Naive thymus-derived CD8-positive, alpha-beta T cell (primary cell): Measurements from ENCODE around the gene TIFAB. TPM values are rescaled to one million over a fixed set of nuclear protein-coding genes. Genes with fewer than 3 reads are reported as not detected.

Experiments used
- ATAC-seq, 2 donors: fragments of 150-1000 bp; cut with Tn5 transposase in 1 of 2; sonication (Bioruptor Pico), chemical (Tn5 transposase) in 1 of 2; 1 replicate in 1 of 2; 2 replicates in 1 of 2; pipeline ENCODE4 v1.10.0; 2021; ENCODE audit warnings: mild to moderate bottlenecking in 2 of 2, moderate library complexity in 2 of 2
- POLR2A ChIA-PET: fragments of 350-600 bp; sonication (Branson Sonifier 250); formaldehyde crosslinking; loops from one replicate; lab custom pipeline; 2021; ENCODE audit warnings: antibody characterized with exemption; lab: Charles Lee
- DNase-seq, 10 donors: peaks; one replicate each; pipeline versions ENCODE4 v3.0.0 to v3.0.0-alpha.2; 2020 to 2022
- H3K27ac Mint-ChIP-seq, 10 donors: one replicate each; pipeline ENCODE4 v1.8.0; 2020 to 2022; ENCODE audit warnings: mild to moderate bottlenecking in 10 of 10, mixed read lengths in 10 of 10, moderate library complexity in 4 of 10, inconsistent platforms in 1 of 10
- H3K27me3 Mint-ChIP-seq, 5 donors: one replicate each; pipeline ENCODE4 v1.8.0; 2021 to 2022; ENCODE audit warnings: mixed read lengths in 5 of 5
- H3K36me3 Mint-ChIP-seq, 3 donors: one replicate each; pipeline ENCODE4 v1.8.0; 2020 to 2022; ENCODE audit warnings: mixed read lengths in 3 of 3, mild to moderate bottlenecking in 2 of 3, inconsistent platforms in 1 of 3
- H3K4me1 Mint-ChIP-seq, 4 donors: one replicate each; pipeline ENCODE4 v1.8.0; 2021 to 2022; ENCODE audit warnings: mixed read lengths in 4 of 4
- H3K4me3 Mint-ChIP-seq, 10 donors: one replicate each; pipeline ENCODE4 v1.8.0; 2020 to 2022; ENCODE audit warnings: mild to moderate bottlenecking in 10 of 10, mixed read lengths in 10 of 10, moderate library complexity in 6 of 10, inconsistent platforms in 1 of 10
- H3K9me3 Mint-ChIP-seq, 9 donors: one replicate each; pipeline ENCODE4 v1.8.0; 2020 to 2022; ENCODE audit warnings: mixed read lengths in 9 of 9, mild to moderate bottlenecking in 3 of 9, inconsistent platforms in 1 of 9, moderate library complexity in 1 of 9
- polyA plus RNA-seq, 3 donors: library from polyadenylated mRNA; unstranded; fragments of 300-500 nt; fragmentation: Illumina TruSeq; gene quantifications; one replicate each; pipeline ENCODE4 v1.2.3, GENCODE V29; 2021
- total RNA-seq, 8 experiments: library from RNA in 2 of 8; stranded (reverse) in 2 of 8; gene quantifications; one replicate each; pipeline ENCODE4 v1.2.3 and lab custom pipeline; 2021 to 2026

TIFAB gene
- total and polyA plus RNA-seq, 5 experiments from 2014 or later = not detected

DNA sequence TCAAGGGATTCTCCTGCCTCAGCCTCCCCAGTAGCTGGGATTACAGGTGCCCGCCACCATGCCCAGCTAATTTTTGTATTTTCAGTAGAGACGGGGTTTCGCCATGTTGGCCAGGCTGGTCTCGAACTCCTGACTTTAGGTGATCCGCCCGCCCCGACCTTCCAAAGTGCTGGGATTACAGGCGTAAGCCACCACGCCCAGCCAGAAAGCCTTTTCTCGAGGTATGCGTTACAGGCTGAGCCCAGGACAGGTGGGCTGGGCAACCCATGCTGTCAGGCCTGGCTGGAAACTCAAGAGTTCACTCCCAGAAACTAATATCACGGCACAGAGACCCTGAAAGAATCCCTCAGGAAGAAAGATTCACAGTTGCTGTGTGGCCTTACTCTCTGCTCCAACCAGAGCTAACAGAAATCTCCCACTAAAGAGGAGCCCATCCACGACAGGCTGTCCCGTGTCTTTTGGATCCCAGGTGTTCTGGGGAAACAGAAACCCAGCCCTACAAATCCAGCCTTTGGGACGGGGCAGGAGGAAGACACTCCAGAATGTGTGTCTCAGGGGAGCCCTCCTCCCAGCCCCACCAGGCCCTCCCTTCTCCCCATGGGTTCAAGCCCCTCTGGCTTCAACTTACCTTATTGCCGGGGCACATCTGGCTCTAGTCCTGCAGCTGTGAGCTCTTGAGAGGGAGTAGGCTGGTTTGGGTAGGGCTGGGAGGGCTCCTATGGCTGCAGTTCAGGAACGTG lies 400 bp downstream of the TIFAB start:
- ATAC-seq (no peak), DNase-seq (no peak)
- H3K36me3 Mint-ChIP-seq = no peaks in the 10 kb centered on the region
- POLR2A ChIA-PET = no interaction called here
- H3K27ac Mint-ChIP-seq = no peak overlapping the region
- H3K4me3 Mint-ChIP-seq = no peak overlapping the region
- no peaks in the 10 kb centered on the region for H3K4me1 Mint-ChIP-seq
- H3K27me3 Mint-ChIP-seq = peaks cover 4 to 17% (median 10%) of the 10 kb centered on the region in 5 donors
- no peaks in the 10 kb centered on the region for H3K9me3 Mint-ChIP-seq

GRCh38 chr5:135450952-135451351 lies 1.2 kb downstream of the TIFAB start:
- peaks cover 4 to 10% (median 9%) of the 10 kb centered on the region in 5 donors for H3K27me3 Mint-ChIP-seq
- H3K36me3 Mint-ChIP-seq = no peaks in the 10 kb centered on the region

GRCh38 chr5:135450336-135450735 lies 1.8 kb downstream of the TIFAB start:
- Mint-ChIP-seq H3K4me3 (no peak overlapping the region), H3K4me1 (peaks cover 0 to 2% (median 0%) of the 10 kb centered on the region in 4 donors), H3K27me3 (peaks cover 3 to 10% (median 6%) of the 10 kb centered on the region in 5 donors), H3K36me3 (no peaks in the 10 kb centered on the region), H3K27ac (no peak overlapping the region), H3K9me3 (no peaks in the 10 kb centered on the region)
- DNase-seq (no peak), ATAC-seq (no peak)
- POLR2A ChIA-PET = no interaction called here

More at GRCh38 chr5:135450952-135451351, 1.2 kb downstream of the TIFAB start:
- Mint-ChIP-seq H3K9me3 (no peaks in the 10 kb centered on the region), H3K27ac (no peak overlapping the region), H3K4me3 (no peak overlapping the region), H3K4me1 (peaks cover 0 to 2% (median 0%) of the 10 kb centered on the region in 4 donors)
- ATAC-seq (no peak), DNase-seq (no peak)
- POLR2A ChIA-PET = no interaction called here

DNA sequence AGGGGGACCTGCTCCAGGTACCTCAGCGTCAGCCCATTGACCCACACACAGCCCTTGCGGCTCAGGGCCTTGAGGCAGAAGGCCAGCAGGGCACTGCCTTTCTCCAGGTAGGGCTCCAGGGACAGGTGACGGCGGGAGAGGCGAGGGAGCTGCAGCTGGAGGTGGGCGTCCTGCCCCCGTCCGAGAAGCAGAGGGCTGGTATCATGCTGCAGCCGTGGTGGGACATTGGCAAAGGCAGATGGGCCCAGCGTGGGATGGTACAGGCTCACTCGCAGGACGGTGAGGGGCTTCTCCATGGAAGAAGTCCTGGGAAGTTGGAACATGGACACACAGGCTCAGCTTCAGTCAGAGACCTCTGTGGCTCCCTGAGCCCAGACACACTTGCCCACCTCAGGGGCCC lies 2.5 kb downstream of the TIFAB start:
- no peak for ATAC-seq
- H3K4me3 Mint-ChIP-seq = no peak overlapping the region
- no peaks in the 10 kb centered on the region for H3K9me3 Mint-ChIP-seq
- POLR2A ChIA-PET = no interaction called here
- peaks cover 0 to 5% (median 0%) of the 10 kb centered on the region in 4 donors for H3K4me1 Mint-ChIP-seq
- no peak for DNase-seq
- H3K36me3 Mint-ChIP-seq = no peaks in the 10 kb centered on the region
- peaks cover 3 to 9% (median 6%) of the 10 kb centered on the region in 5 donors for H3K27me3 Mint-ChIP-seq
- no peak overlapping the region for H3K27ac Mint-ChIP-seq

DNA sequence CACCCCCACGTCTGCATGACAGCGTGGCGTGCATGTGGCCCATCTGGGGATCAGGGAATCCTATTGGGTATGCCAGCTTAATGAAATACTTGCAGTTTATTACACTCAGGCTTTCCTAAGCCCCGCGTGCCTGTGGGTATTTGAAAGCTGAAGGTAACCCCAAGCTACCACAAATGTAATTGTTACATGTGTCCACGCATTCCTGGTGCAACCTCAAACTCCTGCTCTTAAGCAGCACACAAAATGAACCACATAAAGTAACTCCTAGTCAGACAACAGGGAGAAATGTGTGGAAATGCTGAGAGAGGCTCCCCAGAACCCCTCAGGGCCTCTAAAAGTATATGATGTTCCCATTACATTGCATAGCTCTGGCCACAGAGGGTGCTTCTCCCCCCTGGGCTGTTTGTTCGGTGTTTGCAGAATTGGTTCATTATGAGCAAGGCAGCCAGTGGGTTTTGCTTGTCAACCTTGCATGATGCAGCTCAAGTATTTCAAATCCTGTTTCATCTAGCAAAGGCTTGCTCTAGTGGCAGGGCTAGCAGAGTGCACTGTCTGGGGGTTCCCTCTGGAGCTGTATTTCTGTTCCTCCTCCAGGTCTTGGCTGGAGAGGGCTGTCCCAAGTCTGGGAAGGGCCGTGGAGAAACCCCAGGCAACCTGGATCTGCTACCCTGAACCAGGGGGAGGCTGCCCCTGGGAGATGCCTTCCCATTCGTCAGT lies 3.2 kb downstream of the TIFAB start:
- no peak for DNase-seq
- no peaks in the 10 kb centered on the region for H3K9me3 Mint-ChIP-seq
- POLR2A ChIA-PET = no interaction called here

DNA sequence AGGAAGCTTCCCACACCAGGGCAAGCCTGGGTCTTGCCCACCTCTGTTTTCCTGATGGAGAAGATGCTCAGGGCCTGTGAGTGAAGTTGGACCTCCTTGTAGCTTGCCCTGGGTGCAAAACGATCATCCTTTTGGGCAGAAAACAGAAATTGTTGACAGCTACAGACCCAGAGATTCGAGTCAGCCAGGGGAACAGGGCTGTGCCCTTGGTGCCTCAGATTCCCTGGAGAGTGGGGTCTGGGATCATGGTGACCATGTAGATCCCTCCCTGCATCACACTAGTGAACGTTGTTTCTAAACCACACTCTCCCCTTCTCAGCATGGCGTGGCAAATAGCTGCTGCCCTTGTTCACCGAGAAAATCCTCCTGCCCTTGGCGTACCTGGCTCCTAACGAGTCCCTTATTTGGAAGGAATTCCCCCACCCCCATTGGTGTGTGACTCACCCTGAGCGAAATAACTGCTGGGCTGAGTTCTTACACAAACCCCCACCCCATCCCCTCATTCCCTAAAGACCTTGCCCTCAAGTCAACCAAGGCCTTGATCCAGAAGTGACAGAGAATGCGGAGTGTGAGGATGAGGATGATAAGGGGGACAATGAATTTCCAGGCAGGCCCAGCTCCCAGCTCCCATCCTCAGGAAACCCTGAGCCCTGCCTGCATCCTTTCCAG lies 3.9 kb downstream of the TIFAB start:
- no peak for ATAC-seq

More for the DNA sequence above, 3.2 kb downstream of the TIFAB start:
- peaks cover 1 to 10% (median 6%) of the 10 kb centered on the region in 5 donors for H3K27me3 Mint-ChIP-seq
- H3K27ac Mint-ChIP-seq = no peak overlapping the region
- peaks cover 0 to 8% (median 0%) of the 10 kb centered on the region in 4 donors for H3K4me1 Mint-ChIP-seq
- no peaks in the 10 kb centered on the region for H3K36me3 Mint-ChIP-seq
- H3K4me3 Mint-ChIP-seq = no peak overlapping the region
- no peak for ATAC-seq

DNA sequence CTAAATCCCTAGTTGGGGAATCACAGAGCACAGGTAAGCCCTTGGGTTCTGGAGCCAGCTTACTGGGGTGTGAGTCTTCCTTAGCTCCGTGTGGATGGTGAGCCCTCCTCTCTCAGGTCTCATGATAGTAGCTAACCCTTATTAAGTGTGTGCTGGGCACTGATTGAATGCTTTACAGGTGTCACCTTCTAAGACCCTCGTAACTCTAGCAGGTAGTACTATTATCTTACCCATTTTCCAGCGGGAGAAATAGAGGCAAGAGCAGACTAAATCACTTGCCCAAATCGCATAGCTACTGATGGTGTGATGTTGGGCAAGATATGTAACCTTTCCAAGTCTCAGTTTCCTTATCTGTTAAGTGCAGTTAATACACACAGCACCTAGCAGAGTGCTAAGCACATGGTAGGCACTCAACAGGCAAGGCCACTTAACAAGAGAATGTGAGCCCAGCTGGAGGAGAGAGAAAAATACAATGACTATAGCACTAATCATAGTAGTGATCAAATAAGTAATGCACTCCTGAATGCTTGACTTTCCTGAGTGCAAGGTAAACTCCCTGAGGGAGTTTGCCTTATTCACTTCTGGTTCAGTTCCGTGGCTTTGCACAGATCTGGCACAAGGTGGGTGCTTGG lies 4.7 kb downstream of the TIFAB start, which contains the start of gene DCANP1:
Gene DCANP1 (minus strand): TSS at position 51 of the 632 bp plus-strand sequence. CDS start 240 bp downstream, outside the sequence.
- no peak within 1 kb of the TSS for H3K4me3 Mint-ChIP-seq
- H3K4me1 Mint-ChIP-seq = peaks cover 0 to 10% (median 0%) of the 10 kb centered on the region in 4 donors
- no peak within 1 kb of the TSS for H3K27ac Mint-ChIP-seq
- POLR2A ChIA-PET = no interaction called here
- no peaks in the 10 kb centered on the region for H3K9me3 Mint-ChIP-seq
- peaks cover 0 to 10% (median 6%) of the 10 kb centered on the region in 5 donors for H3K27me3 Mint-ChIP-seq
- DNase-seq = no peak
- ATAC-seq = no peak
- no peaks in the 10 kb centered on the region for H3K36me3 Mint-ChIP-seq

More for the DNA sequence above, 3.9 kb downstream of the TIFAB start:
- H3K4me3 Mint-ChIP-seq = no peak overlapping the region
- POLR2A ChIA-PET = no interaction called here
- H3K27me3 Mint-ChIP-seq = peaks cover 1 to 10% (median 6%) of the 10 kb centered on the region in 5 donors
- no peaks in the 10 kb centered on the region for H3K36me3 Mint-ChIP-seq
- peaks cover 0 to 8% (median 0%) of the 10 kb centered on the region in 4 donors for H3K4me1 Mint-ChIP-seq
- no peak overlapping the region for H3K27ac Mint-ChIP-seq
- DNase-seq = no peak
- H3K9me3 Mint-ChIP-seq = no peaks in the 10 kb centered on the region

DNA sequence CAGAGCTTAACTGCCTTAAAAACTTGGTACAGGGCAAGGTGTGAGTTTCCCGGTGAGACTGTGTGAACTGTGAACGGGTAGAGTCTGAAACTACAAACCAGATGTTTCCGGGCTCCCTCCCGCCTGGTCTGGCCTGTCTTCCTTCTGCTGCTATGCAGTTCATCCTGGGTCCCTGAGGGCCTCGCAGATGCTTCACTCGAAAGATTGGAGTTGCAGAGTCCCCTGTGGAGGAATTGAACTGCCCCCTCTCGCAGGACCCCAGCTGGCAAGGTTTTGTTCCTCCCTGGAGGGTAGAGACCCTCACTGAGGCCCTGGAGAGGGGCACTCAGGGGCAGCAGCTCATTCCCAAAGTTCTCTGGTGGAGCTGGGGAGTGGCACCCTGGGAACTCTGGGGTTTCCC lies 5.5 kb downstream of the TIFAB start:
- POLR2A ChIA-PET = no interaction called here
- DNase-seq (no peak), ATAC-seq (no peak)
- peaks cover 0 to 10% (median 6%) of the 10 kb centered on the region in 5 donors for H3K27me3 Mint-ChIP-seq
- no peak overlapping the region for H3K4me3 Mint-ChIP-seq
- H3K4me1 Mint-ChIP-seq = peaks cover 0 to 17% (median 0%) of the 10 kb centered on the region in 4 donors
- H3K36me3 Mint-ChIP-seq = no peaks in the 10 kb centered on the region
- H3K9me3 Mint-ChIP-seq = no peaks in the 10 kb centered on the region
- no peak overlapping the region for H3K27ac Mint-ChIP-seq

- Mint-ChIP-seq H3K9me3 (no peaks in the 10 kb centered on the region), H3K4me3 (no peak overlapping the region), H3K4me1 (peaks cover 0 to 17% (median under 1%) of the 10 kb centered on the region in 4 donors), H3K36me3 (no peaks in the 10 kb centered on the region), H3K27me3 (peaks cover under 1 to 10% (median 6%) of the 10 kb centered on the region in 5 donors), H3K27ac (no peak overlapping the region)
- ATAC-seq = no peak
- DNase-seq = no peak
- POLR2A ChIA-PET = no interaction called here
Measured at GRCh38 chr5:135446206-135446605, 5.9 kb downstream of the TIFAB start.

GRCh38 chr5:135445306-135445985 lies 6.7 kb downstream of the TIFAB start:
- peaks cover 0 to 18% (median 2%) of the 10 kb centered on the region in 4 donors for H3K4me1 Mint-ChIP-seq
- H3K36me3 Mint-ChIP-seq = no peaks in the 10 kb centered on the region
- POLR2A ChIA-PET = no interaction called here
- DNase-seq (no peak), ATAC-seq (no peak)
- H3K9me3 Mint-ChIP-seq = no peaks in the 10 kb centered on the region
- no peak overlapping the region for H3K27ac Mint-ChIP-seq
- H3K27me3 Mint-ChIP-seq = peaks cover 1 to 7% (median 6%) of the 10 kb centered on the region in 5 donors
- H3K4me3 Mint-ChIP-seq = no peak overlapping the region

DNA sequence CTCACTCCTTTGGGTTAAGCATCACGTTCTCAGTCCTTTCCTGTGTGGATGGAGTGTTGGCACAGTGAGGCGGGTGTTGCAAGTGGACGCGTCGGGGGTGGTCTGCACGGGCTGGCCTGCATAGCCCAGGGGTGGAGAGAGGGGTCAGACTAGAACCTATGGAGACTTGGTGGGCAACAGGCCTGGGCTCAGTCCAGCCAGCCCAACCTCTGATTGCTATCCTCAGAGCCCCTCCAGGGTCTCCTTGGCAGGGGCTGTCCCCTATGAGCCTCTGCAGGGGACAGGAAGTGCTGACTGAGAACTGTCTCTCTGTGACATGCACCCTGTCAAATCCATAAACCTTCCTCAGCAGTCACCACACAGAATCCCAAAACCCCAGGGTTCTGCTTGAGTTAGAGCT lies 7.3 kb downstream of the TIFAB start:
- no peak for ATAC-seq
- POLR2A ChIA-PET = no interaction called here
- H3K4me3 Mint-ChIP-seq = no peak overlapping the region
- no peak for DNase-seq
- peaks cover 1 to 7% (median 6%) of the 10 kb centered on the region in 5 donors for H3K27me3 Mint-ChIP-seq
- peaks cover 0 to 18% (median 2%) of the 10 kb centered on the region in 4 donors for H3K4me1 Mint-ChIP-seq
- H3K27ac Mint-ChIP-seq = no peak overlapping the region
- no peaks in the 10 kb centered on the region for H3K9me3 Mint-ChIP-seq
- no peaks in the 10 kb centered on the region for H3K36me3 Mint-ChIP-seq

DNA sequence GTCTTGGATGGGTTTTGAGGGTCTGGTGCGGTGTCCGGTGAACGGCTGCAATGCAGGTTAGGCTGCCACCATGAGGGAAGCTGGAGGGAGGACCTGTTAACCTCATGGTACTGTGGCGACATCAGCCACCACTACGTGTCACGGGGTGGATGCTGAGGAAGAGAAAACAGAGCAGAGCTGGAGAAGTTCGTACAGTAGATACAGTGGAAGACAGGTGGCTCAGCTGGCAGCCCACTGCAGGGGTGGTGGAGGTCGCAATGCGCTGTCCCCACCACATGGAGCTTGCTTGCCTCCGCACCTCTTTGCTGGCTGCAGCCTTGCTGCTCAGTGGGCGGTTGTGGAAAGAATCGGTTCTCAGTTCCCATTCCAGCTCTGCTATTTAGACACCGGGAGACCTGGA lies 7.8 kb downstream of the TIFAB start:
- H3K27me3 Mint-ChIP-seq = peaks cover 1 to 7% (median 6%) of the 10 kb centered on the region in 5 donors
- POLR2A ChIA-PET = no interaction called here
- peak overlapping the region in 1 of 10 donors; percentile 63 for H3K27ac Mint-ChIP-seq
- H3K4me3 Mint-ChIP-seq = no peak overlapping the region
- DNase-seq (no peak), ATAC-seq (no peak)
- H3K36me3 Mint-ChIP-seq = no peaks in the 10 kb centered on the region
- no peaks in the 10 kb centered on the region for H3K9me3 Mint-ChIP-seq
- H3K4me1 Mint-ChIP-seq = peaks cover 0 to 18% (median 2%) of the 10 kb centered on the region in 4 donors
